Mesenchymal stem cell (in vitro differentiated cells and primary cell): ENCODE results near the gene KCNF1.

Experiments
- DNase-seq: peaks from one replicate; pipeline ENCODE4 v3.0.0-alpha.2; 2013
- H2AFZ ChIP-seq: one replicate; pipeline ENCODE4 v1.6.1; 2013; ENCODE audit warnings: low read depth, mild to moderate bottlenecking, control low read depth, inconsistent platforms, low read length, moderate library complexity
- H2AK5ac ChIP-seq: 2 replicates; pipeline ENCODE4 v1.6.1; 2013; ENCODE audit warnings: low read length, moderate library complexity, mild to moderate bottlenecking, inconsistent platforms; ENCODE audit not compliant: severe bottlenecking
- H2BK120ac ChIP-seq: one replicate; pipeline ENCODE4 v1.6.1; 2013; ENCODE audit warnings: low read depth, mild to moderate bottlenecking, inconsistent platforms, low read length, moderate library complexity
- H2BK12ac ChIP-seq, 2 experiments: one replicate each; pipeline ENCODE4 v1.6.1; 2013; ENCODE audit warnings: inconsistent platforms in 2 of 2, low read length in 2 of 2, mild to moderate bottlenecking in 2 of 2, moderate library complexity in 2 of 2, control low read depth in 1 of 2
- H2BK15ac ChIP-seq: one replicate; pipeline ENCODE4 v1.6.1; 2013; ENCODE audit warnings: mild to moderate bottlenecking, low read depth, inconsistent platforms; ENCODE audit not compliant: poor library complexity, severe bottlenecking
- H2BK5ac ChIP-seq: 2 replicates; pipeline ENCODE4 v1.6.1; 2013; ENCODE audit warnings: low read depth, mild to moderate bottlenecking, low read length, control low read depth, inconsistent platforms; ENCODE audit not compliant: poor library complexity, severe bottlenecking
- H3K14ac ChIP-seq, 2 experiments: one replicate each; pipeline ENCODE4 v1.6.1; 2013; ENCODE audit warnings: inconsistent platforms in 2 of 2, low read length in 2 of 2, control low read depth in 1 of 2, mild to moderate bottlenecking in 1 of 2, moderate library complexity in 1 of 2
- H3K18ac ChIP-seq, 2 experiments: one replicate each; pipeline ENCODE4 v1.6.1; 2013; ENCODE audit warnings: inconsistent platforms in 2 of 2, low read length in 2 of 2, control low read depth in 1 of 2, low read depth in 1 of 2, mild to moderate bottlenecking in 1 of 2
- H3K23ac ChIP-seq, 2 experiments: one replicate each; pipeline ENCODE4 v1.6.1; 2013; ENCODE audit warnings: inconsistent platforms in 2 of 2, low read length in 2 of 2, mild to moderate bottlenecking in 2 of 2, moderate library complexity in 2 of 2, control low read depth in 1 of 2
- H3K27ac ChIP-seq: 2 replicates; pipeline ENCODE4 v1.5.1; 2013; ENCODE audit warnings: mild to moderate bottlenecking, moderate library complexity, low read length, control low read depth, inconsistent platforms; ENCODE audit not compliant: poor library complexity, severe bottlenecking
- H3K27me3 ChIP-seq, 2 experiments: 2 replicates each; pipeline versions ENCODE4 v1.6.1 to v1.7.0; 2013; ENCODE audit warnings: low read length in 2 of 2, mild to moderate bottlenecking in 2 of 2, moderate library complexity in 2 of 2, control low read depth in 1 of 2, inconsistent platforms in 1 of 2; ENCODE audit not compliant: control insufficient read depth in 1 of 2, insufficient read depth in 1 of 2
- H3K36me3 ChIP-seq, 2 experiments: 2 replicates each; pipeline versions ENCODE4 v1.6.1 to v1.7.0; 2013; ENCODE audit warnings: low read length in 2 of 2, control low read depth in 1 of 2, inconsistent platforms in 1 of 2, low read depth in 1 of 2, mild to moderate bottlenecking in 1 of 2; ENCODE audit not compliant: insufficient read depth in 2 of 2, control insufficient read depth in 1 of 2
- H3K4ac ChIP-seq, 2 experiments: one replicate each; pipeline ENCODE4 v1.6.1; 2013; ENCODE audit warnings: inconsistent platforms in 2 of 2, low read length in 2 of 2, mild to moderate bottlenecking in 2 of 2, moderate library complexity in 2 of 2, control low read depth in 1 of 2, low read depth in 1 of 2
- H3K4me1 ChIP-seq: 2 replicates; pipeline ENCODE4 v1.6.1; 2013; ENCODE audit warnings: low read depth, low read length, control low read depth; ENCODE audit not compliant: control insufficient read depth, insufficient read depth
- H3K4me2 ChIP-seq: 2 replicates; pipeline ENCODE4 v1.6.1; 2013; ENCODE audit warnings: low read length, mild to moderate bottlenecking, inconsistent platforms; ENCODE audit not compliant: poor library complexity, severe bottlenecking
- H3K4me3 ChIP-seq, 2 experiments: 2 replicates each; pipeline versions ENCODE4 v1.5.1 to v1.7.0; 2013; ENCODE audit warnings: low read length in 2 of 2, mild to moderate bottlenecking in 2 of 2, control low read depth in 1 of 2, low read depth in 1 of 2; ENCODE audit not compliant: insufficient read depth in 1 of 2
- H3K79me1 ChIP-seq: replicated peaks from 2 replicates; pipeline ENCODE4 v1.6.1; 2013; ENCODE audit warnings: mild to moderate bottlenecking, control low read depth, low read length, inconsistent platforms; ENCODE audit not compliant: poor library complexity, severe bottlenecking
- H3K9ac ChIP-seq: 2 replicates; pipeline ENCODE4 v1.7.0; 2013; ENCODE audit warnings: mild to moderate bottlenecking, low read length, moderate library complexity
- H3K9me3 ChIP-seq: 2 replicates; pipeline ENCODE4 v1.7.0; 2013; ENCODE audit warnings: mild to moderate bottlenecking, low read length; ENCODE audit not compliant: control insufficient read depth
- H4K8ac ChIP-seq: one replicate; pipeline ENCODE4 v1.6.1; 2013; ENCODE audit warnings: inconsistent platforms, mild to moderate bottlenecking, low read length, moderate library complexity
- H4K91ac ChIP-seq: one replicate; pipeline ENCODE4 v1.6.1; 2013; ENCODE audit warnings: mild to moderate bottlenecking, low read length, inconsistent platforms
- WGBS: methylation state at CpG from one replicate; pipeline ENCODE4 v1.1.7; 2013; ENCODE audit warnings: mixed read lengths; 5-methylcytosine and 5-hydroxymethylcytosine counted together

Gene KCNF1

GRCh38 chr2:10913501-10914271 lies 2.0 kb downstream of the KCNF1 start:
- H3K79me1 ChIP-seq = no peaks in the 10 kb centered on the region
- no peak overlapping the region for H4K91ac ChIP-seq
- H3K4me3 ChIP-seq = no peak overlapping the region
- no peak overlapping the region for H2BK12ac ChIP-seq
- H2BK15ac ChIP-seq = no peak overlapping the region
- no peak overlapping the region for H3K4me2 ChIP-seq
- no peak overlapping the region for H2AK5ac ChIP-seq
- no peak overlapping the region for H3K4ac ChIP-seq
- H3K9me3 ChIP-seq = no peaks in the 10 kb centered on the region
- no peaks in the 10 kb centered on the region for H3K36me3 ChIP-seq
- no peak overlapping the region for H4K8ac ChIP-seq
- no peak overlapping the region for H3K9ac ChIP-seq
- no peak overlapping the region for H3K14ac ChIP-seq
- H2BK5ac ChIP-seq = no peak overlapping the region
- peaks cover 13% of the 10 kb centered on the region for H3K4me1 ChIP-seq
- no peak for DNase-seq
- no peak overlapping the region for H2BK120ac ChIP-seq
- H3K23ac ChIP-seq = no peak overlapping the region
- H3K18ac ChIP-seq = peak overlapping the region in 1 of 2 experiments; percentile 21
- 89% methylated on average over 36 of the region's 38 CpGs for WGBS
- H3K27ac ChIP-seq = no peak overlapping the region
- no peak overlapping the region for H2AFZ ChIP-seq
- H3K27me3 ChIP-seq = peaks cover 65 to 70% of the 10 kb centered on the region in 2 experiments

GRCh38 chr2:10914272-10914693 lies 2.5 kb downstream of the KCNF1 start:
- H3K27me3 ChIP-seq = peaks cover 63 to 64% of the 10 kb centered on the region in 2 experiments
- H3K4me2 ChIP-seq = no peak overlapping the region
- H3K4ac ChIP-seq = no peak overlapping the region
- H3K4me1 ChIP-seq = peaks cover 13% of the 10 kb centered on the region
- no peak overlapping the region for H2AFZ ChIP-seq
- H3K36me3 ChIP-seq = no peaks in the 10 kb centered on the region
- no peak overlapping the region for H4K91ac ChIP-seq
- no peak overlapping the region for H2AK5ac ChIP-seq
- no peaks in the 10 kb centered on the region for H3K79me1 ChIP-seq
- no peak overlapping the region for H4K8ac ChIP-seq
- no peak overlapping the region for H3K27ac ChIP-seq
- H3K14ac ChIP-seq = no peak overlapping the region
- H2BK15ac ChIP-seq = no peak overlapping the region
- peak; percentile 28 for DNase-seq
- no peak overlapping the region for H3K9ac ChIP-seq
- 33% methylated on average over 7 of the region's 7 CpGs for WGBS
- no peaks in the 10 kb centered on the region for H3K9me3 ChIP-seq
- no peak overlapping the region for H3K23ac ChIP-seq
- H2BK12ac ChIP-seq = peak overlapping the region in 1 of 2 experiments; percentile 64
- no peak overlapping the region for H2BK5ac ChIP-seq
- peak overlapping the region in 1 of 2 experiments; percentile 21 for H3K18ac ChIP-seq
- no peak overlapping the region for H3K4me3 ChIP-seq
- no peak overlapping the region for H2BK120ac ChIP-seq

GRCh38 chr2:10915236-10915635 lies 3.5 kb downstream of the KCNF1 start:
- no peaks in the 10 kb centered on the region for H3K9me3 ChIP-seq
- no peak overlapping the region for H3K4me2 ChIP-seq
- H2BK12ac ChIP-seq = no peak overlapping the region
- H3K27me3 ChIP-seq = peaks cover 57 to 65% of the 10 kb centered on the region in 2 experiments
- no peaks in the 10 kb centered on the region for H3K79me1 ChIP-seq
- H3K4ac ChIP-seq = no peak overlapping the region
- H3K9ac ChIP-seq = no peak overlapping the region
- H3K4me1 ChIP-seq = peaks cover 16% of the 10 kb centered on the region
- no peak overlapping the region for H2AFZ ChIP-seq
- H3K23ac ChIP-seq = no peak overlapping the region
- no peak for DNase-seq
- H2BK120ac ChIP-seq = no peak overlapping the region
- H4K8ac ChIP-seq = no peak overlapping the region
- WGBS = 93% methylated on average over 7 of the region's 7 CpGs
- H3K36me3 ChIP-seq = no peaks in the 10 kb centered on the region
- H3K27ac ChIP-seq = no peak overlapping the region
- no peak overlapping the region for H2BK5ac ChIP-seq
- no peak overlapping the region for H3K18ac ChIP-seq
- no peak overlapping the region for H4K91ac ChIP-seq
- no peak overlapping the region for H2BK15ac ChIP-seq
- no peak overlapping the region for H2AK5ac ChIP-seq
- no peak overlapping the region for H3K4me3 ChIP-seq
- no peak overlapping the region for H3K14ac ChIP-seq

GRCh38 chr2:10915731-10916276 lies 4.1 kb downstream of the KCNF1 start:
- H3K36me3 ChIP-seq = no peaks in the 10 kb centered on the region
- no peak overlapping the region for H3K4me2 ChIP-seq
- no peak overlapping the region for H3K4me3 ChIP-seq
- H2AK5ac ChIP-seq = no peak overlapping the region
- no peak overlapping the region for H3K14ac ChIP-seq
- no peak overlapping the region for H3K4ac ChIP-seq
- no peak overlapping the region for H2BK15ac ChIP-seq
- no peak overlapping the region for H4K8ac ChIP-seq
- peaks cover 54 to 65% of the 10 kb centered on the region in 2 experiments for H3K27me3 ChIP-seq
- no peak for DNase-seq
- no peaks in the 10 kb centered on the region for H3K9me3 ChIP-seq
- peaks cover 16% of the 10 kb centered on the region for H3K4me1 ChIP-seq
- H3K79me1 ChIP-seq = no peaks in the 10 kb centered on the region
- no peak overlapping the region for H3K18ac ChIP-seq
- no peak overlapping the region for H3K9ac ChIP-seq
- no peak overlapping the region for H3K27ac ChIP-seq
- H2AFZ ChIP-seq = no peak overlapping the region
- H2BK12ac ChIP-seq = no peak overlapping the region
- H3K23ac ChIP-seq = no peak overlapping the region
- WGBS = 86% methylated on average over 10 of the region's 10 CpGs
- no peak overlapping the region for H2BK120ac ChIP-seq
- H2BK5ac ChIP-seq = no peak overlapping the region
- H4K91ac ChIP-seq = peak overlapping the region; percentile 20
